ENCODE measurements around the gene ATG10. TPM values are rescaled to one million over a fixed set of nuclear protein-coding genes. Genes with fewer than 3 reads are reported as not detected.

The ATG10 gene
- total and polyA plus RNA-seq, 2 experiments from 2014 or later, result 12.5 to 17.7 TPM

GRCh38 chr5:81989204-81989603 lies 17.4 kb downstream of the ATG10 start:
- Histone ChIP-seq H3F3A (replicated peaks; ENCODE audit: low read depth) (no peaks in the 10 kb centered on the region), H3K27ac (ENCODE audit: low read depth) (0 out of 2 replicates have a peak overlapping the region, but pooled peaks have one; percentile 32), H3K4me3 (no peak overlapping the region), H3K4me1 (ENCODE audit: insufficient read depth) (no peaks in the 10 kb centered on the region), H3K4me2 (no peak overlapping the region), H3K36me3 (ENCODE audit: insufficient read depth) (0 out of 2 replicates have a peak, but pooled peaks cover 14% of the 10 kb centered on the region), H3K9me2 (ENCODE audit: insufficient read depth) (no peaks in the 10 kb centered on the region), H4K20me1 (replicated peaks; ENCODE audit: insufficient read depth) (no peaks in the 10 kb centered on the region), H3K27me3 (ENCODE audit: insufficient read depth) (no peaks in the 10 kb centered on the region), H3K79me2 (replicated peaks; ENCODE audit: insufficient read depth) (peaks cover 12% of the 10 kb centered on the region; the same call in 1 of the 2 replicates), H2AFZ (no peak overlapping the region)
- no peak for DNase-seq (ENCODE audit: low spot score)
- peaks cover 11% of the 10 kb centered on the region for H3K9me3 Mint-ChIP-seq
- peaks cover 34% of the 10 kb centered on the region for H3K36me3 Mint-ChIP-seq (ENCODE audit: low read depth)
- no peak for TF ChIP-seq ZNF114 (CRISPR knock-in tag; IDR thresholded peaks at IDR 0.05)
- TF ChIP-seq ETS1 (IDR thresholded peaks at IDR 0.05), result no peak
- TF ChIP-seq ZNF331 (CRISPR knock-in tag; IDR thresholded peaks at IDR 0.05; ENCODE audit: low read depth), result no peak
- no peak for TF ChIP-seq CREB1 (CRISPR knock-in tag; IDR thresholded peaks at IDR 0.05; ENCODE audit: low read depth)
- no peak for TF ChIP-seq NANOG (IDR thresholded peaks at IDR 0.05; ENCODE audit: borderline replicate concordance)
- no peak for TF ChIP-seq EZH2phosphoT487 (IDR thresholded peaks at IDR 0.05; ENCODE audit: unreplicated experiment)
- no peak for TF ChIP-seq STAT1 (IDR thresholded peaks at IDR 0.05; ENCODE audit: unreplicated experiment)
- no peak for TF ChIP-seq JUNB (IDR thresholded peaks at IDR 0.05; ENCODE audit: unreplicated experiment)
- no peaks in the 10 kb centered on the region for H3K4me1 Mint-ChIP-seq
- peak overlapping the region; percentile 27; the same call in 1 of the 2 replicates for H3K27ac Mint-ChIP-seq
- no peak overlapping the region for H3K4me3 Mint-ChIP-seq
- no peaks in the 10 kb centered on the region for H3K27me3 Mint-ChIP-seq (ENCODE audit: insufficient read depth, low read depth, poor library complexity)
- no peak for ATAC-seq

- Histone ChIP-seq H3K27ac (ENCODE audit: low read depth) (no peak overlapping the region), H3K27me3 (ENCODE audit: insufficient read depth) (no peaks in the 10 kb centered on the region), H3K79me2 (replicated peaks; ENCODE audit: insufficient read depth) (peaks cover 4% of the 10 kb centered on the region; the same call in 1 of the 2 replicates), H3K9me2 (ENCODE audit: insufficient read depth) (no peaks in the 10 kb centered on the region), H3K4me3 (no peak overlapping the region), H2AFZ (no peak overlapping the region), H3F3A (replicated peaks; ENCODE audit: low read depth) (no peaks in the 10 kb centered on the region), H3K4me1 (ENCODE audit: insufficient read depth) (no peaks in the 10 kb centered on the region), H4K20me1 (replicated peaks; ENCODE audit: insufficient read depth) (no peaks in the 10 kb centered on the region), H3K4me2 (no peak overlapping the region), H3K36me3 (ENCODE audit: insufficient read depth) (no peaks in the 10 kb centered on the region)
- H3K27ac Mint-ChIP-seq, result no peak overlapping the region
- no peak overlapping the region for H3K4me3 Mint-ChIP-seq
- no peaks in the 10 kb centered on the region for H3K9me3 Mint-ChIP-seq
- no peaks in the 10 kb centered on the region for H3K27me3 Mint-ChIP-seq (ENCODE audit: insufficient read depth, low read depth, poor library complexity)
- H3K4me1 Mint-ChIP-seq, result no peaks in the 10 kb centered on the region
- H3K36me3 Mint-ChIP-seq (ENCODE audit: low read depth), result peaks cover 37% of the 10 kb centered on the region
- ATAC-seq (no peak), DNase-seq (ENCODE audit: low spot score) (no peak)
- TF ChIP-seq EZH2 (IDR thresholded peaks at IDR 0.05; ENCODE audit: low read depth, unreplicated experiment) (no peak), REST (IDR thresholded peaks at IDR 0.05; ENCODE audit: unreplicated experiment) (no peak), EZH2phosphoT487 (IDR thresholded peaks at IDR 0.05; ENCODE audit: unreplicated experiment) (no peak), JUNB (IDR thresholded peaks at IDR 0.05; ENCODE audit: unreplicated experiment) (no peak), CREB1 (CRISPR knock-in tag; IDR thresholded peaks at IDR 0.05; ENCODE audit: low read depth) (no peak), STAT1 (IDR thresholded peaks at IDR 0.05; ENCODE audit: unreplicated experiment) (no peak), POLR2AphosphoS5 (IDR thresholded peaks at IDR 0.05; ENCODE audit: low read depth) (no peak), ETS1 (IDR thresholded peaks at IDR 0.05) (no peak), ZNF331 (CRISPR knock-in tag; IDR thresholded peaks at IDR 0.05; ENCODE audit: low read depth) (no peak), ZNF114 (CRISPR knock-in tag; IDR thresholded peaks at IDR 0.05) (no peak), CTCF (conservative IDR thresholded peaks at IDR 0.05; ENCODE audit: low read depth in 2 of 2) (no peak), NANOG (IDR thresholded peaks at IDR 0.05; ENCODE audit: borderline replicate concordance) (no peak)
Observed at GRCh38 chr5:81994679-81995078, 22.9 kb downstream of the ATG10 start.
